GM19193 (cell line): ENCODE measurements around the gene ABCC3.

Source experiments
- POLR2A ChIP-seq: IDR thresholded peaks from 4 replicates; pipeline ENCODE4 v1.6.1; 2011; ENCODE audit not compliant: insufficient read depth, insufficient read length; ENCODE audit errors: extremely low read depth

Gene ABCC3

DNA sequence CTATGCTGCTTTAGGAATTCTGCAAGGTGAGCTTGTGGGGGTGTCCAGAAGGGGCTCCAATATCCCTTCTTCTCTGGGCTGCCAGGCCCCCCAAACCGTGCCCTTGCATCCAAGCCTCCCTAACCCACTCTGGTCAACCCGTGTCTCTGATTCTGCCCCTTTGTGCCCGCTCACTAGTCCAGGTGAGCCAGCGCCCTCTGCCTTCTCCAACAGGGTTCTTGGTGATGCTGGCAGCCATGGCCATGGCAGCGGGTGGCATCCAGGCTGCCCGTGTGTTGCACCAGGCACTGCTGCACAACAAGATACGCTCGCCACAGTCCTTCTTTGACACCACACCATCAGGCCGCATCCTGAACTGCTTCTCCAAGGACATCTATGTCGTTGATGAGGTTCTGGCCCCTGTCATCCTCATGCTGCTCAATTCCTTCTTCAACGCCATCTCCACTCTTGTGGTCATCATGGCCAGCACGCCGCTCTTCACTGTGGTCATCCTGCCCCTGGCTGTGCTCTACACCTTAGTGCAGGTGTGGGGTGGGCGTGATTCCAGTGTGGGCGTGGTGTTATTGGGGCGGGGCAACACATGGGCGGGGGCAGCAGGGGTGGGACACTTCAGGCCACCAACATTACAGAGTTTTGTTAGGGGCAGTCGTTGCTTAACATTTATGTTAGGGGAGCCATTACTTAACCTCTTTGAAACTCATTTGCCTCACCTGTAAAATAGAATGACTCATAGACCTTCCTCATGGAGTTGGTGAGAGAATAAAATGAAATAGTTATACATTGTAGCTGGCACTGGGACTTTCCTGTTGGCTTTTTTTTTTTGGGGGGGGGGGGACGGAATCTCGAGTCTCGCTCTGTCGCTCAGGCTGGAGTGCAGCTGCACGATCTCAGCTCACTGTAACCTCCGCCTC is 41.6 kb downstream of the ABCC3 start:
- no peak for TF ChIP-seq POLR2A

DNA sequence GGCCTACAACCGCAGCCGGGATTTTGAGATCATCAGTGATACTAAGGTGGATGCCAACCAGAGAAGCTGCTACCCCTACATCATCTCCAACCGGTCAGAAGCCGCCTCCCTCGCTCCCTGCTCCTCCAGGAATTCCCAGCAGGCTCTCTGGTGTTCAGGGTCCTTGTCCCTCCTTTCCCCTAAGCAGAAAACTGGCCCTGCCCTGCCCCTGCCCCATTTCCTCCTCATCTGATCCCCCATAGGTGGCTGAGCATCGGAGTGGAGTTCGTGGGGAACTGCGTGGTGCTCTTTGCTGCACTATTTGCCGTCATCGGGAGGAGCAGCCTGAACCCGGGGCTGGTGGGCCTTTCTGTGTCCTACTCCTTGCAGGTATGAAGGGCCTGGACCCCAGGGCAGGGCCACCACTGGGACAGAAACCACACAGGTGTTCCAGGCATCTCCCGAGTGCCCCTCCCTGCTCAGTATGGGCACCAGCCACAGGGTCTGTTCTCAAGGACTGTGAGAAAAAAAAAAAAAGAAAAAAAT is 43.2 kb downstream of the ABCC3 start:
- TF ChIP-seq POLR2A: no peak

DNA sequence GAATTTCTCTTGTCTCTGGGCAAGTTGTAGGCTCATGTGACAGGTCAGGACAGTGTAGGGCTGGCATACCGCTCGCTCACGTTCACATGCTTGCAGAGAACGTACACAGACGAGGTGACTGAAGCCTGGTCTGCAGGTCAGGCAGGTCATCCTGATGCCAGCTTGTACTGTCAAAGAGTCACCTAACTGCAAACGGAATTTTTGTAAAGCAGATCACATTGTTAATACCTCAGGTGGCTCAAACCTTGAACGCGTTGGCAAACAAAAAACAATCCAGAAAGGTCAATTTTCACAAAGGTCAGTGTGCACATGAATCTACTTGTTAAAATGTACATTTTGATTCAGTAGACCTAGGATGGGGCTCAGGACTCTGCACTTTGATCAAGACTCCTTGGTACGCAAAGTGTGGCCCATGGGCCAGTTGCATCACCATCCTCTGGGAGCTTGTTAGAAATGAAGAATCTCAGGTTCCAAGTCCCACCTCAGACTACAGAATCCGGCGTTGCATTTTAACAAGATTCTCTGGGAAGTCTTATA is 44.4 kb downstream of the ABCC3 start:
- TF ChIP-seq POLR2A: no peak

DNA sequence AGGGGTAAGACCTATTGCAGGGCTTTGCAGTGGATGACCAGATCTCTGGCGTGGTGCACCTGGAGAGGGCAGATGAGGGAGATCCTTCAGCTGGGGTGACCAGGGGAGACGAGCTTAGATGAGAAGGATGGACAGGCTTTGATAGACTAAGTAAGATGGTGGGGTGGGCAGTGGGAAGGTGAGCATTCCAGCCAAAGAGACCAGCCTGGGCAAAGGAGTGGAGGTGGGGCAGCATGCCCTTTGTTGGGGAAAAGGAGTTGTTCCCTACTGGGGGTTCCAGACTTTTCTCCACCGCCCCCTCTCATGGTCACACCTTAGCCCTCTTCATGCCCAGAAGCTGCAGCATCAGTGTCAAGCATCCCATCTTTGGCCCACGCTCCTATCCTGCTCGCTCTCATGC is 45.4 kb downstream of the ABCC3 start:
- TF ChIP-seq POLR2A: no peak

DNA sequence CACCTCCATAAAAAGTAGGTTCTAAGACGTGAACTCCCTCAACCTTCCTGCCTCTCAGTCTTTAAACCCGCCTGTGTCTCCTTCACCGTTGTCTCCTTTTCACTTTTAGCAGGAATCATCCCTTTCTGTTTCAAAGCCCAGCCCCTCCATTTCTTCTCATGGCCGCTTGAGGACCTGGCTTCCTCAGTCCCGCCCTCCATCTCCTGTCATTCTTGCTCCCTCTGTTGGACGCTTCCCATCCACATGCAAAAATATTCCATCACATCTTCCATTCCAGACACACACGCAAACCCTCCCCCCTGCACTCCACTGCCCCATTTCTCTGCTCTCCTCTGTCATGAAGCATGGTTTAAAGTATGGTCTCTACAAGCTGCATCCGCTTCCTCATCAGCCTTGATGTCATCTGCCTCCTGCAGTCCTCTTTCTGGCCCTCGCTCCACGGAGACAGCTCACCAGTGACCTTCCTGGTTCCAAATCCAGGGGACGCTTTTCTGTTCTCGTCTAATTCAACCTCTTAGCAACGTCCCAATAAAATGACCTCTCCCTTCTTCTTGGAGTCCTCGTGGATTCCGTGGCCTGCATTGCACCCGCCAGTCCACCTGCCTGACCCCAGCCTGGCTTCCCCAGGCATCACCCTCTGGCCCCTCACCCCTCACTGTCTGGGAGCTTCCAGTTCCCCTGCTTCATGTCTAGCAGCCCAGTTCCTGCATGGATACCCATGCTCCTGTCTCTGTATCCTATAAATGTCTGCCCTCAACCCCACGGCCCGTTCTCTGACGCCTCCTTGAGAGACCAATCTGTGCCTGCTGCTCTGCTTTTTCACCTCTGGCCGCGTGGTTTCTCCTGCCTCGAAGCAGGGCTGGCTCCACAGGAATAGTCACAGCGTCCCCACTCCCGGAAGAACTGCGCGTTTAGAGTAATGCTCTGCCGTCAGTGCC is 46.9 kb downstream of the ABCC3 start:
- TF ChIP-seq POLR2A: no peak

DNA sequence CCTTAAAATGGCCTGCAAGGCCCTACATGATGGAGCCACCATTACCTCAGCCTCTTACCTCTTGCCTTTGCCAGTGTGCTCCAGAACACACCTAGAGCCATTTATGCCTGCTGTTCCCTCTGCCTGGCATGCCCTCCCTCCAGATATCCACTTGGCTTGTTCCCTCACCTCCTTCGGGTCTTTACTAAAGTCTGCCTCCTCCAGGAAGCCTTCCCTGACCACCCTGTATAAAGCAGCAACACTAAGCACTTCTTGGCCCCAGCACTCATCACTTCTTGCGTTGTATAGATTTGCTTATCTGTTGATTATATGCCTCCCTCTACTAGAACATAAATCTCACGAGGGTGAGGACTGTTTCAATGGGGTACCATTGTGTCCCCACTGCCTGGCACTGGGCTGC is 47.8 kb downstream of the ABCC3 start:
- no peak for TF ChIP-seq POLR2A

DNA sequence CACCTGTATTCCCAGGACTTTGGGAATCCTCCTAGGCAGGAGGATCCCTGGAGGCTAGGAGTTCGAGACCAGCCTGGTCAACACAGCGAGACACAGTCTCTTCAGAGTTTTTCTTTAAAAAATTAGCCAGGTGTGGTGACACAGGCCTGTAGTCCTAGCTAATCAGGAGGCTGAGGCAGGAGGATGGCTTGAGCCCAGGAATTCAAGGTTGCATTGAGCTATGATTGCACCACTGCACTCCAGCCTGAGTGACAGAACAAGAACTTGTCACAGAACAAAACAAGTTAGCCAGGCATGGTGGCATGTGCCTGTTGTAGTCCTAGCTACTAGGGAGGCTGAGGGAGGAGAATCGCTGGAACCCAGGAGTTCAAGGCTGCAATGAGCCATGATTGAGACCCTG is 48.3 kb downstream of the ABCC3 start:
- no peak for TF ChIP-seq POLR2A

DNA sequence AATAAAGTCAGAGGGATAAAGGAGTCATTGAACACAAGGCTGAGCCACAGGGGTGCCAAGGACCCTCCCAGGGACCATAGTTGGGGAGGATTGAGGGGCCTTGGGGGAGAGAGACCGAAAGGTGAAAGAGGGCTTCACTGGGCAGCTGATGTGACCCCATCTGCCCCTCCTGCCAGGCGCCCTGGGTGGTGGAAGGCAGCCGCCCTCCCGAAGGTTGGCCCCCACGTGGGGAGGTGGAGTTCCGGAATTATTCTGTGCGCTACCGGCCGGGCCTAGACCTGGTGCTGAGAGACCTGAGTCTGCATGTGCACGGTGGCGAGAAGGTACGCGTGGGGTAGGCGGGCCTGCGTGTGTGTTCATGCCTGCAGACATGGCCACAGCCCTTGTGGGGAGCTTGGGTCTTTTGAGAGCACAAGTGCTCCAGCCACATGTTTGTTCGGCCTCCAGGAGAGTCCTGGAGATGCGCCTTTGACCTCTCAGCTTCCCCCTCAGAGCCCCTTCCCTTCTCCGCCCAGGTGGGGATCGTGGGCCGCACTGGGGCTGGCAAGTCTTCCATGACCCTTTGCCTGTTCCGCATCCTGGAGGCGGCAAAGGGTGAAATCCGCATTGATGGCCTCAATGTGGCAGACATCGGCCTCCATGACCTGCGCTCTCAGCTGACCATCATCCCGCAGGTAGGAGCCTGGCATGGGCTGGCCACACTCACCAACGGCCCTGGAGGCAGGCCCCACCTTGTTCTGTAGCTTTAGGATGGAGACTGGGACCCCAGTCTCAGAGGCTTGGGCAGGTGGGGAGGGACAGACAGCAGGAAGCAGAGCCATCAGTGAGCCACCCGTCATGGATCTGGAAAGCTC is 49.0 kb downstream of the ABCC3 start:
- no peak for TF ChIP-seq POLR2A

DNA sequence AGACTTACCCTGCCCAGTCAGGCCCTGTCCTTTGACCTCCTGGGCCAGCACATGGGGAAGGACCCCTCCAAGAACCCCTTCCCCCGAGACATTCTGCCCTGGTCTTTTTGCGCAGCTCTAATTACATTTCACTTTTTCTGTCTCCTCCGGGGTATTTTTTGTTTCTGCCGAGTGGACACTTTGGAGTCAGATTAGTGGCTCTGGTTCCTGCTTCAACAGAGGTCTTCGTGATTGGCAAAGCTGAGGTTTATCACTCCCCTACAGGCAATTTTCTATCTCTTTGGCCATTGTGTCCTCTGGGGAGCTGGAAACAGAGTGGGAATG is 49.6 kb downstream of the ABCC3 start:
- no peak for TF ChIP-seq POLR2A

DNA sequence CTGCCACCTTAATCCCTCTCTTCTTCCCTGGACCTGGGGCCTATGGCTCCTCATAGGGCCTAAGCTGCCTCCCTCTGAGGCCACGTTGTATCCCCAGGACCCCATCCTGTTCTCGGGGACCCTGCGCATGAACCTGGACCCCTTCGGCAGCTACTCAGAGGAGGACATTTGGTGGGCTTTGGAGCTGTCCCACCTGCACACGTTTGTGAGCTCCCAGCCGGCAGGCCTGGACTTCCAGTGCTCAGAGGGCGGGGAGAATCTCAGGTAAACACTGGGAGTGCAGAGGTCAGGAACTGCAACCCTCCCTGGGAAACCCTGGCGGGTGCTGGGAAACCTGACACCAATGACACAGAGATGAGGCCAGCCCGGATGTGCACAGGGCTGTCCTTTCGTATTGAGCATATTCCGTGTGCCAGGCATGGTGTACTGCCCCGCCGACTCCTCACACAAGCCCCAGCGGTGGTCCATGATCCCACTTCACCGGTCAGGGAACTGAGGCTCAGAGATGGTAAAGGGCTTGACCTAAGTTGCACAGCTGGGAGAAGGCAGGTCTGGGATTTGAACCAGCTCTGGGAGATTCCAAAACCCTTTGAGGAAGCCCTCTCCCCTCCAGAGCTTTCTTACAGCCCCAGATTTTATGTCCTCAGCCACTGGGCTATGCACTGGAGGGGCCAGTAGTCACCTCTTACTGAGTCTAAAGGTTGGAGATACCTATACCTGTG is 50.1 kb downstream of the ABCC3 start:
- TF ChIP-seq POLR2A: no peak

DNA sequence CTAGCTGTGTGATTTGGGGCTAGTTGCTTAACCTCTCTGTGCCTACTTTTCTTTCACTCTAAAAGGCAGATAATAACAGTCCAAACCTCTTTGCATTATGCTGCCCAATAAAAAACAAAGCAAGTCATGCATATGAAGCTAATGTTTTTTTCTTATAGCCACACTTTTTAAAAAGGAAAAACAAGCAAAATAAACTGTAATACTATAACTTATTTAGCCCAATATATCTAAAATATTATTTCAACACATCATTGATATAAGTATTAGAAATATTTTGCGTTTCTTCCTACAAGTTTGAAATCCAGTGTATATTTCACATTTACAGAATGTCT is 50.6 kb downstream of the ABCC3 start:
- no peak for TF ChIP-seq POLR2A

DNA sequence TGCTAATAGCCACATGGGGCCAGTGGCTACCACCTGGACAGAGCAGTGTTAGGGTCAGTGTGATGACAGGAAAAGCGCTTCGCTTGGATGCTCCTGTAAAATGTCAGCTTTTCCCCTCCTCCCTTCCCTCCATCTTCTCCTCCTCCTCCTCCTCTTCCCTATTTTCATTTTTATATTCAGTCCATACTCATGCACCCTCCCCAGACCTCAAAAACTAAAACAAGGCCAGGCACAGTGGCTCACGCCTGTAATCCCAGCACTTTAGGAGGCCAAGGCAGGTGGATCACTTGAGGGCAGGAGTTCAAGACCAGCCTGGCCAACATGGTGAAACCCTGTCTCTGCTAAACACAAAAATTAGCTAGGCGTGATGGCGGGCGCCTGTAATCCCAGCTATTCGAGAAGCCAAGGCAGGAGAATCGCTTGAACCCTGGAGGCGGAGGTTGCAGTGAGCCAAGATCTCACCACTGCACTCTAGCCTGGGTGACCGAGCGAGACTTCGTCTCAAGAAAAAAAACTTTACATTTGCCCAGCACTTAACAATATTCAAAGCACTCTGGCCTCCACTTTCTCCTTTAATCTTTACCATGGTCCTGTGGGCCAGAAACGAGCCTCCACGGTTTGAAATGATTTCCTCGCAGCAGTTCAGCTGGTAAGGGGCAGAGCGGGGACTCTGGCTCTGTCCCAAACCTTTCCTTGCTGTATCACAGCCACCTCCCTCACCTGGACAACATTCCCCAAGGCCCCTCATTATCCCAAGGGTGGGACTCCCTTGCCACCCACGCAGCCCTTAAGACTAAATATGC is 51.2 kb downstream of the ABCC3 start:
- TF ChIP-seq POLR2A: no peak
